IPS-18a (cell line): Measurements from ENCODE around the gene SLC35F5.

Experiments
- H3K27ac ChIP-seq: one replicate; pipeline ENCODE4 v1.5.1; 2013; ENCODE audit warnings: low read length
- H3K27me3 ChIP-seq: one replicate; pipeline ENCODE4 v1.6.1; 2013; ENCODE audit warnings: mild to moderate bottlenecking, low read length; ENCODE audit not compliant: control insufficient read depth, insufficient read depth
- H3K36me3 ChIP-seq: one replicate; pipeline ENCODE4 v1.6.1; 2013; ENCODE audit warnings: low read depth, low read length; ENCODE audit not compliant: control insufficient read depth
- H3K4me1 ChIP-seq: one replicate; pipeline ENCODE4 v1.6.1; 2013; ENCODE audit warnings: low read depth, low read length; ENCODE audit not compliant: control insufficient read depth
- H3K4me3 ChIP-seq: one replicate; pipeline ENCODE4 v1.5.1; 2013; ENCODE audit warnings: low read length
- H3K9ac ChIP-seq: one replicate; pipeline ENCODE4 v1.6.1; 2013; ENCODE audit warnings: mild to moderate bottlenecking, low read length, moderate library complexity
- H3K9me3 ChIP-seq: one replicate; pipeline ENCODE4 v1.6.1; 2013; ENCODE audit warnings: low read depth, low read length; ENCODE audit not compliant: control insufficient read depth

The SLC35F5 gene

GRCh38 chr2:113754160-113754559 lies 2.3 kb downstream of the SLC35F5 start:
- H3K4me3 ChIP-seq, result no peak overlapping the region
- H3K27me3 ChIP-seq, result no peaks in the 10 kb centered on the region
- no peaks in the 10 kb centered on the region for H3K9me3 ChIP-seq
- no peak overlapping the region for H3K9ac ChIP-seq
- no peaks in the 10 kb centered on the region for H3K36me3 ChIP-seq
- H3K27ac ChIP-seq, result no peak overlapping the region
- H3K4me1 ChIP-seq, result peaks cover 7% of the 10 kb centered on the region

- H3K4me1 ChIP-seq, result peaks cover 3% of the 10 kb centered on the region
- no peaks in the 10 kb centered on the region for H3K9me3 ChIP-seq
- no peak overlapping the region for H3K27ac ChIP-seq
- H3K36me3 ChIP-seq, result peaks cover 3% of the 10 kb centered on the region
- no peak overlapping the region for H3K4me3 ChIP-seq
- no peaks in the 10 kb centered on the region for H3K27me3 ChIP-seq
- H3K9ac ChIP-seq, result no peak overlapping the region
Observed at GRCh38 chr2:113750385-113750784, 6.1 kb downstream of the SLC35F5 start.

- H3K4me3 ChIP-seq, result no peak overlapping the region
- H3K27ac ChIP-seq, result no peak overlapping the region
- no peaks in the 10 kb centered on the region for H3K4me1 ChIP-seq
- no peaks in the 10 kb centered on the region for H3K9me3 ChIP-seq
- no peak overlapping the region for H3K9ac ChIP-seq
- peaks cover 48% of the 10 kb centered on the region for H3K36me3 ChIP-seq
- no peaks in the 10 kb centered on the region for H3K27me3 ChIP-seq
Observed at GRCh38 chr2:113741091-113741490, 15.4 kb downstream of the SLC35F5 start.

- H3K27ac ChIP-seq, result no peak overlapping the region
- no peaks in the 10 kb centered on the region for H3K27me3 ChIP-seq
- H3K9me3 ChIP-seq, result no peaks in the 10 kb centered on the region
- no peaks in the 10 kb centered on the region for H3K4me1 ChIP-seq
- H3K4me3 ChIP-seq, result no peak overlapping the region
- H3K9ac ChIP-seq, result no peak overlapping the region
- H3K36me3 ChIP-seq, result peaks cover 42% of the 10 kb centered on the region
Observed at GRCh38 chr2:113739849-113740248, 16.6 kb downstream of the SLC35F5 start.

GRCh38 chr2:113734185-113734584 lies 22.3 kb downstream of the SLC35F5 start:
- Histone ChIP-seq H3K4me3 (no peak overlapping the region), H3K36me3 (peaks cover 9% of the 10 kb centered on the region), H3K9me3 (no peaks in the 10 kb centered on the region), H3K9ac (no peak overlapping the region), H3K4me1 (no peaks in the 10 kb centered on the region), H3K27ac (no peak overlapping the region), H3K27me3 (no peaks in the 10 kb centered on the region)

- peaks cover 6% of the 10 kb centered on the region for H3K36me3 ChIP-seq
- no peaks in the 10 kb centered on the region for H3K27me3 ChIP-seq
- no peak overlapping the region for H3K9ac ChIP-seq
- H3K9me3 ChIP-seq, result no peaks in the 10 kb centered on the region
- H3K4me1 ChIP-seq, result no peaks in the 10 kb centered on the region
- H3K27ac ChIP-seq, result no peak overlapping the region
- H3K4me3 ChIP-seq, result no peak overlapping the region
Observed at GRCh38 chr2:113724010-113724409, 32.4 kb downstream of the SLC35F5 start.

GRCh38 chr2:113723411-113723810 lies 33.0 kb downstream of the SLC35F5 start:
- no peaks in the 10 kb centered on the region for H3K27me3 ChIP-seq
- no peak overlapping the region for H3K4me3 ChIP-seq
- H3K27ac ChIP-seq, result no peak overlapping the region
- H3K36me3 ChIP-seq, result peaks cover 3% of the 10 kb centered on the region
- no peak overlapping the region for H3K9ac ChIP-seq
- no peaks in the 10 kb centered on the region for H3K9me3 ChIP-seq
- H3K4me1 ChIP-seq, result no peaks in the 10 kb centered on the region

GRCh38 chr2:113720167-113720566 lies 36.3 kb downstream of the SLC35F5 start:
- Histone ChIP-seq H3K27ac (no peak overlapping the region), H3K9ac (no peak overlapping the region), H3K4me1 (no peaks in the 10 kb centered on the region), H3K9me3 (no peaks in the 10 kb centered on the region), H3K36me3 (peaks cover 11% of the 10 kb centered on the region), H3K4me3 (no peak overlapping the region), H3K27me3 (no peaks in the 10 kb centered on the region)

- no peaks in the 10 kb centered on the region for H3K9me3 ChIP-seq
- H3K36me3 ChIP-seq, result peaks cover 12% of the 10 kb centered on the region
- no peak overlapping the region for H3K9ac ChIP-seq
- no peak overlapping the region for H3K4me3 ChIP-seq
- H3K4me1 ChIP-seq, result no peaks in the 10 kb centered on the region
- H3K27me3 ChIP-seq, result no peaks in the 10 kb centered on the region
- no peak overlapping the region for H3K27ac ChIP-seq
Observed at GRCh38 chr2:113716291-113716690, 40.2 kb downstream of the SLC35F5 start.

- H3K4me1 ChIP-seq, result no peaks in the 10 kb centered on the region
- no peak overlapping the region for H3K4me3 ChIP-seq
- no peaks in the 10 kb centered on the region for H3K9me3 ChIP-seq
- no peak overlapping the region for H3K9ac ChIP-seq
- peaks cover 12% of the 10 kb centered on the region for H3K36me3 ChIP-seq
- no peak overlapping the region for H3K27ac ChIP-seq
- no peaks in the 10 kb centered on the region for H3K27me3 ChIP-seq
Observed at GRCh38 chr2:113712941-113713340, 43.5 kb downstream of the SLC35F5 start.

- no peaks in the 10 kb centered on the region for H3K27me3 ChIP-seq
- no peaks in the 10 kb centered on the region for H3K9me3 ChIP-seq
- H3K27ac ChIP-seq, result no peak overlapping the region
- no peaks in the 10 kb centered on the region for H3K4me1 ChIP-seq
- no peak overlapping the region for H3K4me3 ChIP-seq
- H3K36me3 ChIP-seq, result peaks cover 8% of the 10 kb centered on the region
- H3K9ac ChIP-seq, result no peak overlapping the region
Observed at GRCh38 chr2:113711851-113712250, 44.6 kb downstream of the SLC35F5 start.

GRCh38 chr2:113709022-113709421 lies 47.4 kb downstream of the SLC35F5 start:
- H3K4me1 ChIP-seq, result no peaks in the 10 kb centered on the region
- no peak overlapping the region for H3K4me3 ChIP-seq
- no peaks in the 10 kb centered on the region for H3K27me3 ChIP-seq
- no peaks in the 10 kb centered on the region for H3K9me3 ChIP-seq
- no peaks in the 10 kb centered on the region for H3K36me3 ChIP-seq
- no peak overlapping the region for H3K27ac ChIP-seq
- H3K9ac ChIP-seq, result no peak overlapping the region
